Small intestine (tissue), 7 donors: Measurements from ENCODE around the gene SERINC2. TPM values are rescaled to one million over a fixed set of nuclear protein-coding genes. Genes with fewer than 3 reads are reported as not detected.

ENCODE experiments used
- DNase-seq, 2 donors: peaks; one replicate each; pipeline versions ENCODE4 v3.0.0 to v3.0.0-alpha.2; 2013
- FAIRE-seq: peaks from 2 replicates; lab custom pipeline; 2012; peaks lifted over from hg19 to GRCh38; lab: Jason Lieb, UNC
- H3K27ac ChIP-seq, 3 donors: one replicate each; pipeline ENCODE4 v1.5.1; 2013; ENCODE audit warnings: low read length in 2 of 3, mild to moderate bottlenecking in 2 of 3, control low read depth in 1 of 3, inconsistent platforms in 1 of 3, low read depth in 1 of 3, moderate library complexity in 1 of 3
- H3K27me3 ChIP-seq, 3 donors: one replicate each; pipeline ENCODE4 v1.6.1; 2013; ENCODE audit warnings: low read length in 3 of 3, inconsistent platforms in 1 of 3; ENCODE audit not compliant: control insufficient read depth in 3 of 3, insufficient read depth in 3 of 3
- H3K36me3 ChIP-seq, 3 donors: one replicate each; pipeline ENCODE4 v1.6.1; 2013; ENCODE audit warnings: low read length in 3 of 3, inconsistent platforms in 1 of 3, low read depth in 1 of 3, mild to moderate bottlenecking in 1 of 3, moderate library complexity in 1 of 3; ENCODE audit not compliant: control insufficient read depth in 3 of 3, insufficient read depth in 2 of 3
- H3K4me1 ChIP-seq, 3 donors: one replicate each; pipeline ENCODE4 v1.6.1; 2013; ENCODE audit warnings: low read length in 2 of 3, inconsistent platforms in 1 of 3, low read depth in 1 of 3, mild to moderate bottlenecking in 1 of 3, moderate library complexity in 1 of 3; ENCODE audit not compliant: control insufficient read depth in 3 of 3, insufficient read depth in 2 of 3
- H3K4me3 ChIP-seq, 3 donors: one replicate each; pipeline ENCODE4 v1.5.1; 2013; ENCODE audit warnings: low read length in 3 of 3, control low read depth in 1 of 3, inconsistent platforms in 1 of 3, low read depth in 1 of 3, mild to moderate bottlenecking in 1 of 3, moderate library complexity in 1 of 3
- H3K9me3 ChIP-seq, 2 donors: one replicate each; pipeline ENCODE4 v1.6.1; 2013; ENCODE audit warnings: low read depth in 1 of 2, low read length in 1 of 2; ENCODE audit not compliant: control insufficient read depth in 2 of 2, insufficient read depth in 1 of 2
- WGBS, 3 donors: extraction: QIAGEN DNeasy Blood & Tissue Kit; methylation state at CpG; one replicate each; pipeline ENCODE4 v1.1.7; 2013; 5-methylcytosine and 5-hydroxymethylcytosine counted together
- polyA plus RNA-seq, 4 donors: library from polyadenylated mRNA; stranded (reverse) in 3 of 4; unstranded in 1 of 4; fragments of 200-250 nt in 3 of 4; fragments of 120-200 nt in 1 of 4; gene quantifications; one replicate each; pipeline versions ENCODE4 v1.2.1 to v1.2.3, GENCODE V29; 2013
- donor health status: healthy with polysubstance abuse.
- donor health status: control.
- donor health status: control.
- donor health status: Bipolar disorder and iron deficiency.
- donor health status: healthy.

SERINC2 gene
- polyA plus RNA-seq, 4 donors = 54.7 to 179 (median 102) TPM

GRCh38 chr1:31413405-31414001 lies 490 bp downstream of the SERINC2 start:
- FAIRE-seq (no peak), DNase-seq (peak; percentile 82 to 84)
- Histone ChIP-seq H3K4me3 (peak overlapping the region; percentile 71 to 93 (median 78)), H3K27ac (peak overlapping the region; percentile 83 to 97 (median 93)), H3K9me3 (no peaks in the 10 kb centered on the region), H3K36me3 (peaks cover 0 to 15% (median 0%) of the 10 kb centered on the region in 3 donors), H3K27me3 (peaks cover 0 to 9% (median 8%) of the 10 kb centered on the region in 3 donors), H3K4me1 (peaks cover 0 to 27% (median 0%) of the 10 kb centered on the region in 3 donors)
- 0 to 1% (median 1%) methylated on average over 39 to 54 of the region's 54 CpGs for WGBS, 3 donors

GRCh38 chr1:31414980-31415370 lies 2.0 kb downstream of the SERINC2 start:
- Histone ChIP-seq H3K4me3 (peak overlapping the region in 1 of 3 donors; percentile 93), H3K36me3 (peaks cover 0 to 19% (median 0%) of the 10 kb centered on the region in 3 donors), H3K27ac (peak overlapping the region in 2 of 3 donors; percentile 93 to 97), H3K27me3 (peaks cover 0 to 9% (median 8%) of the 10 kb centered on the region in 3 donors), H3K4me1 (peaks cover 0 to 27% (median 0%) of the 10 kb centered on the region in 3 donors), H3K9me3 (no peaks in the 10 kb centered on the region)
- WGBS, 3 donors = 76 to 92% (median 90%) methylated on average over 4 of the region's 4 CpGs
- no peak for DNase-seq
- FAIRE-seq = no peak

GRCh38 chr1:31415658-31416057 lies 2.6 kb downstream of the SERINC2 start:
- peaks cover 0 to 19% (median 0%) of the 10 kb centered on the region in 3 donors for H3K36me3 ChIP-seq
- WGBS, 3 donors = 94 to 100% (median 96%) methylated on average over 2 of the region's 2 CpGs
- no peaks in the 10 kb centered on the region for H3K9me3 ChIP-seq
- peaks cover 0 to 9% (median 8%) of the 10 kb centered on the region in 3 donors for H3K27me3 ChIP-seq
- peaks cover 0 to 27% (median 0%) of the 10 kb centered on the region in 3 donors for H3K4me1 ChIP-seq
- DNase-seq (no peak), FAIRE-seq (no peak)
- H3K27ac ChIP-seq = no peak overlapping the region
- H3K4me3 ChIP-seq = no peak overlapping the region

- H3K4me1 ChIP-seq = peaks cover 0 to 27% (median 0%) of the 10 kb centered on the region in 3 donors
- peaks cover 0 to 19% (median 0%) of the 10 kb centered on the region in 3 donors for H3K36me3 ChIP-seq
- DNase-seq (no peak), FAIRE-seq (no peak)
- H3K4me3 ChIP-seq = no peak overlapping the region
- H3K27me3 ChIP-seq = peaks cover 0 to 8% (median 5%) of the 10 kb centered on the region in 3 donors
- no peak overlapping the region for H3K27ac ChIP-seq
- H3K9me3 ChIP-seq = no peaks in the 10 kb centered on the region
- 85 to 86% (median 86%) methylated on average over 7 of the region's 7 CpGs for WGBS, 3 donors
Observed at GRCh38 chr1:31416101-31416736, 3.2 kb downstream of the SERINC2 start.

GRCh38 chr1:31417148-31417547 lies 4.1 kb downstream of the SERINC2 start:
- H3K4me1 ChIP-seq = peaks cover 0 to 32% (median 0%) of the 10 kb centered on the region in 3 donors
- H3K27ac ChIP-seq = no peak overlapping the region
- WGBS, 3 donors = 69 to 76% (median 69%) methylated on average over 3 of the region's 3 CpGs
- peaks cover 0 to 21% (median 0%) of the 10 kb centered on the region in 3 donors for H3K36me3 ChIP-seq
- peak; percentile 45 to 62 for DNase-seq
- no peak overlapping the region for H3K4me3 ChIP-seq
- peaks cover 0 to 8% (median 3%) of the 10 kb centered on the region in 3 donors for H3K27me3 ChIP-seq
- no peaks in the 10 kb centered on the region for H3K9me3 ChIP-seq
- no peak for FAIRE-seq

- Histone ChIP-seq H3K27me3 (peaks cover 0 to 2% (median 2%) of the 10 kb centered on the region in 3 donors), H3K4me1 (peaks cover 0 to 29% (median 0%) of the 10 kb centered on the region in 3 donors), H3K9me3 (no peaks in the 10 kb centered on the region), H3K27ac (no peak overlapping the region), H3K36me3 (peaks cover 0 to 27% (median 1%) of the 10 kb centered on the region in 3 donors), H3K4me3 (no peak overlapping the region)
- DNase-seq (no peak), FAIRE-seq (no peak)
- 69 to 74% (median 71%) methylated on average over 4 of the region's 4 CpGs for WGBS, 3 donors
Observed at GRCh38 chr1:31418626-31419323, 5.8 kb downstream of the SERINC2 start.

- no peaks in the 10 kb centered on the region for H3K27me3 ChIP-seq
- no peak overlapping the region for H3K27ac ChIP-seq
- FAIRE-seq = no peak
- H3K36me3 ChIP-seq = peaks cover 0 to 39% (median 3%) of the 10 kb centered on the region in 3 donors
- no peaks in the 10 kb centered on the region for H3K9me3 ChIP-seq
- DNase-seq = no peak
- 73 to 80% (median 74%) methylated on average over 5 of the region's 5 CpGs for WGBS, 3 donors
- no peak overlapping the region for H3K4me3 ChIP-seq
- H3K4me1 ChIP-seq = peaks cover 0 to 20% (median 0%) of the 10 kb centered on the region in 3 donors
Observed at GRCh38 chr1:31420716-31421115, 7.7 kb downstream of the SERINC2 start.

- Histone ChIP-seq H3K27ac (no peak overlapping the region), H3K27me3 (no peaks in the 10 kb centered on the region), H3K36me3 (peaks cover 0 to 39% (median 3%) of the 10 kb centered on the region in 3 donors), H3K4me3 (no peak overlapping the region), H3K4me1 (peaks cover 0 to 23% (median 0%) of the 10 kb centered on the region in 3 donors), H3K9me3 (no peaks in the 10 kb centered on the region)
- WGBS, 3 donors = 55 to 68% (median 67%) methylated on average over 9 of the region's 9 CpGs
- DNase-seq (no peak), FAIRE-seq (no peak)
Observed at GRCh38 chr1:31421371-31422040, 8.5 kb downstream of the SERINC2 start.
